T-helper 2 cell (primary cell): Measurements from ENCODE around the gene P2RX4.
"Not testable (repeated sequence)": the region's sequence is repeated elsewhere in the genome, so short reads cannot be mapped to it uniquely, and the experiment has no call there.

Experiments
- DNase-seq, 5 experiments: peaks; one replicate each; pipeline versions ENCODE4 v3.0.0 to v3.0.0-alpha.2; 2012 to 2022

The P2RX4 gene

GRCh38 chr12:121189131-121189530, 20.8 kb upstream of the P2RX4 start:
- DNase-seq, result no peak

- no peak for DNase-seq
These were observed 20.2 kb upstream of the P2RX4 start for GRCh38 chr12:121189619-121190155.

GRCh38 chr12:121190523-121191031, 19.4 kb upstream of the P2RX4 start:
- DNase-seq, result no peak

GRCh38 chr12:121191151-121191550, 18.8 kb upstream of the P2RX4 start:
- DNase-seq, result no peak

- DNase-seq, result no peak
These were observed 13.0 kb upstream of the P2RX4 start for GRCh38 chr12:121196902-121197301.

DNA sequence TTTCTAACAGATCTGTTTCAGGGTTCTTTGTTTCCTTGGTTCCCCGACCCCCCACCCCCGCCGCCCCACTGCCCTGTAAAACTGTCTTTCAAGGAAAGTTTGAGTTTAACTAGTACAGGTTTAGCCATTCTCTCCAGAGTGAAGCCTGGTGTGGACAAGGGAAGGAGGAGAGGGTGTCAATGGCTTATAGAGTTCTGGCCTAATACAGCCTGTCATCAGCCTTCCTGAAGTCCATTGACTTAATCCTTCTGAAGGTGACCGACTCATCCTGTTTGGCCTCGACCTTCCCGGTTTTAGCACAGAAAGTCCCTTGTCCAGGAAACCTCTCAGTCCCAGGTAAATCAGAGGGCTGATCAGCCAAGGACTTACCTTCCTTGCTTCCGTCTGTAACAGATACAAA, 11.0 kb upstream of the P2RX4 start:
- no peak for DNase-seq

- not testable (repeated sequence) for DNase-seq
These were observed 8.8 kb upstream of the P2RX4 start for GRCh38 chr12:121201140-121201539.

- DNase-seq, result no peak
These were observed 7.2 kb upstream of the P2RX4 start for GRCh38 chr12:121202407-121203355.

DNA sequence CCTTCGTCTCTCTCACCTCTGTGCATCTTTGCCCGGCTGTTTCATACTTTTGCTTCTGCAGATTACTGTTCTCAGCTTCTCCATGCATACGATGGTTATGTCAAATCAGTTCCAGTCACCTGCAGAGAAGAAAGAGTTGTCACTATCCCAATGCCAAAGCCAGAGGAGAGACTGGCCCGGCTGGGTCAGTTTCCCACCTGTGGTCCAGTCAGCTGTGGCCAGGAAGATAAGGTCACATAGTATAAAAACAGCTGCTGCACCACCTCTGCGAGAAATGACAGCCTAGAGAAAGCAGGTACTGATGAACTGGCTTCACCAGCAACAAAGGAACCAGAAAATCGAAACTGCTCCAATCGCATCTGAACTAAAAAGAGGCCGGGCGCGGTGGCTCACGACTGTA, 6.4 kb upstream of the P2RX4 start:
- DNase-seq, result no peak

- no peak for DNase-seq
These were observed 4.4 kb upstream of the P2RX4 start for GRCh38 chr12:121205491-121205890.

- DNase-seq, result not testable (repeated sequence)
These were observed 1.4 kb upstream of the P2RX4 start for GRCh38 chr12:121208571-121208970.

DNA sequence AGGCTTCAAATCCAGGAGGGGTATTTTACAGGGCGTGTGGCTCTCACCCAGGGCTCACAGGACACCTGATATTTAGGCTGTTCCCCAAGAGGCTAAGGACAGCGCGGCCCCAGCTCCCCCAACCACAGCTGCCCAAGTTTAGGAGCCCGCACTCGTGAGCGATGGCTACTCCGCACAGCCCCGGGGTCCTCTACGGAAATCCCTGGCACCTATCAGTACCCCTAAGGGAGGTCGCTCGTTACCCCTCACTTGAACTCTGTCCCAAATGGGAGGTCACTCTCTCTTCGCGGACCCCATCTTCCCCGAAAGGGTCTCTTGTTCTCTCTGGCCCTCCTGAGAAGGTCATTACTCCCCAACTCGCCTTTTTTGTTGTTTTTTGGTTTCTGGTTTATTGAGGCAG, 708 bp upstream of the P2RX4 start:
- no peak for DNase-seq

GRCh38 chr12:121212875-121213274, 2.9 kb downstream of the P2RX4 start:
- DNase-seq, result no peak

DNA sequence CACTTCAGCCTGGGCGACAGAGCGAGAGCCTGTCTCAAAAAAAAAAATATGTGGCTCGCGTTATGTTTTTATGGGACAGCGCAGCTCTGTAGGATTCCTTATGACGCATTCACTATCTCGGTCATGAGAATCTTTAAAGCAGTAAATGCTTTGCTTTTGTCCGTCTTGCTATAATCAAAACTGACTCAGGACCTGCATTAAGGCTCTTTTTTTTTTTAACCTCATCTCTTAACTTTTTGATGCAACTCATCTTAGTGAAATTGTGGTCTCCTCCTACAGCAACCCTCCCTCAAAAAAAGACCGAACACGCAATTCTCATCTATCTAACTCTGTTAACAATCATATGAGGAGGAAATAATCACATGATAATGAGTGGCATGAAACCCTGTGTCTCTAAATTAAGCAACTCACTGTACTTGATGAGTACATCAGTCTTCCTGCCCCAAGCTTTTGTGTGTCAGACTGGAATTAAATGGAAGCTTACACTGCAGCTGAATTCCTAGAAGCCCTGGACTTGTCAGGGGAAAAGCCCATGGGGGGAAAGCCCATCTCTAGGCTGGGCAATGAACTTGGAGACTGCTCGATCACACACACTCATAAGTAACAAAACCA, 4.3 kb downstream of the P2RX4 start:
- peak in 1 of 5 experiments; percentile 86 for DNase-seq

GRCh38 chr12:121214855-121215745, 5.2 kb downstream of the P2RX4 start:
- peak in 1 of 5 experiments; percentile 61 for DNase-seq

GRCh38 chr12:121216102-121216501, 6.2 kb downstream of the P2RX4 start:
- no peak for DNase-seq

DNA sequence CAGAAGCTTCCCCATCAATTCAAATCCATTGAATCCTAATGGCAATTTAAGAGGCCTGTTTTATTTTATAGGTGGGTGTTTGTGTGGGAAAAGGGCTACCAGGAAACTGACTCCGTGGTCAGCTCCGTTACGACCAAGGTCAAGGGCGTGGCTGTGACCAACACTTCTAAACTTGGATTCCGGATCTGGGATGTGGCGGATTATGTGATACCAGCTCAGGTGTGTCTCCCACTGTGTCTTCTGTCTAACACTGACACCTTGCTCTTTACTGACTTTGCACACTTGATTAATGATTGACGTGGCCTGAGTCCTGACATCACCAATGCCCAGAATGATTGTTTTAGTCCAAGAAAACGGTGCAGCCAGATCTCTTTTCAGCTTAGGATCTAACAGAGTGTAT, 7.1 kb downstream of the P2RX4 start:
- DNase-seq, result no peak

DNA sequence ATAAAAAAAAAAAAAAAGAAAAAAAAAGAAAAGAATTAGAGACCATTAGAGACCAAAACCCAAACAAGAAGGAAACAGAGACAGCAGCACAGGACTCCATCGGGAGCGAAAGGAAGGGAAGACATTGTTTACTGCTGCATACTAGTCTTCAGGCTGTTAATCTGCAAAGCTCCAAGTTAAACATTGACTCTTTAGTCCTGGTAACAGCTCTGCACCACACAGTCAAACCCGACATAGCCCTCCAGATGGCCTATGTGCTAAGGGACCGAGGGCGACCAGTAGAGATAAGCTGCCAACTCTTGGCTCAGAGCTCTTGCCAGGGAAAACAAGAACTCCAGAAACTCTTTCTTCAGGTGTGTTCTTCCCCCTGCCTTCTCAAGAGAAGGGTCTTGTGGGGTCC, 7.8 kb downstream of the P2RX4 start:
- DNase-seq, result no peak

GRCh38 chr12:121218588-121219352, 8.8 kb downstream of the P2RX4 start:
- DNase-seq, result no peak

- DNase-seq, result no peak
These were observed 9.5 kb downstream of the P2RX4 start for GRCh38 chr12:121219353-121219986.

- peak in 2 of 5 experiments; percentile 24 to 58 for DNase-seq
These were observed 12.9 kb downstream of the P2RX4 start for GRCh38 chr12:121222847-121223246.
